Measurements from ENCODE around the gene PRMT7. TPM values are rescaled to one million over a fixed set of nuclear protein-coding genes. Genes with fewer than 3 reads are reported as not detected.

PRMT7 gene, protein sequence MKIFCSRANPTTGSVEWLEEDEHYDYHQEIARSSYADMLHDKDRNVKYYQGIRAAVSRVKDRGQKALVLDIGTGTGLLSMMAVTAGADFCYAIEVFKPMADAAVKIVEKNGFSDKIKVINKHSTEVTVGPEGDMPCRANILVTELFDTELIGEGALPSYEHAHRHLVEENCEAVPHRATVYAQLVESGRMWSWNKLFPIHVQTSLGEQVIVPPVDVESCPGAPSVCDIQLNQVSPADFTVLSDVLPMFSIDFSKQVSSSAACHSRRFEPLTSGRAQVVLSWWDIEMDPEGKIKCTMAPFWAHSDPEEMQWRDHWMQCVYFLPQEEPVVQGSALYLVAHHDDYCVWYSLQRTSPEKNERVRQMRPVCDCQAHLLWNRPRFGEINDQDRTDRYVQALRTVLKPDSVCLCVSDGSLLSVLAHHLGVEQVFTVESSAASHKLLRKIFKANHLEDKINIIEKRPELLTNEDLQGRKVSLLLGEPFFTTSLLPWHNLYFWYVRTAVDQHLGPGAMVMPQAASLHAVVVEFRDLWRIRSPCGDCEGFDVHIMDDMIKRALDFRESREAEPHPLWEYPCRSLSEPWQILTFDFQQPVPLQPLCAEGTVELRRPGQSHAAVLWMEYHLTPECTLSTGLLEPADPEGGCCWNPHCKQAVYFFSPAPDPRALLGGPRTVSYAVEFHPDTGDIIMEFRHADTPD
- total RNA-seq (2014; rRNA removed; shearing (Covaris generic)) = 40.2 and 44.6 TPM in 2 replicates

DNA sequence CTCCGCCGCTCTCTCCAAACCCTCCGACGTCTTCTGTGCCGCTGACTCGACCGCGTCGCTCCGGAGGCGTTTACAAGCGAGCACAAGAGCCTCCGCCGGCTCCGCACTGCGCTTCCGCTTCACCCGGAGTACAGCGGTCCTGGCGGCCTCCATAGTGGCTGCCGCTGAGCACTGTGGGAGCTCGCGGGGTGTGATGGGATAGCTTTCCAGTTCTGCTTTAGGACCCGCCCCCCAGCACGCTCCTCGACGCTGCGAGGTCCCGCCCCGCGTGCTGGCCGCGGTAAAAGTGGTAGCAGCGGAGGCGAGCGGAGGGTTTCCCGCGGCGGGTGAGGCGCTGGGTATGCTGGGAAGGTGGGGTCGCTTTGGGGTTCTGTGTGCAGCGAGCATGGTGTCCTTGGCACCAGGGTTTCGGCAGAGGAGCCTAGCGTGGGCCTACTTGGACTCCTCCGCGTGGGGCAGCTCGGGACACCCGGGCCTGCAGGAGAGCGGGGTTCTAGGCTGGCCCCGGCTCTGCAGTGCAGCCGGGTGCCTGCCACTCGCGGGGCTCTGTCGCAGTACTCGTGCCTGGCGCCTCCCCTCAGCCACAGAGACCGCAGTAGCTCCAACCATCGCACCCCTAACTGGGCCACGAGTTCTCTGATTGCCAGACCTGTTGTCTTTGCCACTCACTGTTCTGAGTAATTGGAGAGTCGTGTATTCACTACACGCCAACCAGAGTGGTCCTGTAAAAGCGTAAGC, at the start of gene PRMT7, which contains the start of gene SLC7A6OS:
Gene PRMT7 (plus strand): TSS at position 246 of the 738 bp plus-strand sequence. CDS start 4,961 bp downstream, outside the sequence.
Gene SLC7A6OS (minus strand): TSS at position 173 of the 738 bp plus-strand sequence. CDS start 20 bp downstream, at position 153.
- DNase-seq (ENCODE audit: low spot score) = peak; percentile 85

DNA sequence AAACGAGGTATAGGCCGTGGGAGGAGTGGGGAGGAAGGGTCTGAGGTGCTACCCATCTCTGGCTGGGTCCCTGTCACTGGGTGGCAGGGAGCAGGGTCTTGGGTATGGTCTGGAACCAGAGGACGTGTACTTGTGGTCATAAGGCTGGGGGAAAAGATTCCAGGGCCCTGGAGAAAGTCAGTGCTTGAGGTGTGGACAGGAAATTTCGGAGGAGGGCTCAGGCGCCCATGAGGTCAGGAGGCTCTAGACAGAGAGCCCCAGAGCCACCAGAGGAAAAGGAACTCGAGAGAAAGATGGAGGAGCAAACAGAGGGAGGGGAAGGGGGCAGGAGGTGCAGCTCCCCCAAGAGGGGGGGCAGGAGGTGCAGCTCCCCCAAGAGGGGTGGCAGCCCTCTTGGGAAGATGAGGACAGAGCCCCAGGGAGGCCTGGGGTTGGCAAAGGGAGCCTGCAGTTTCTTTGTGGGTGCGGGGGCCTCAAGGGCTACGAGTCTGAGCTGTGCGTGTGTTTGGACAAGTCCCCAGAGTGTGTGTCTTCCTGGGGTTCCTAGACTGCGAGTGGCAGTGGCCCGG, 47.2 kb upstream of the PRMT7 start:
- DNase-seq (ENCODE audit: low spot score) = no peak

DNA sequence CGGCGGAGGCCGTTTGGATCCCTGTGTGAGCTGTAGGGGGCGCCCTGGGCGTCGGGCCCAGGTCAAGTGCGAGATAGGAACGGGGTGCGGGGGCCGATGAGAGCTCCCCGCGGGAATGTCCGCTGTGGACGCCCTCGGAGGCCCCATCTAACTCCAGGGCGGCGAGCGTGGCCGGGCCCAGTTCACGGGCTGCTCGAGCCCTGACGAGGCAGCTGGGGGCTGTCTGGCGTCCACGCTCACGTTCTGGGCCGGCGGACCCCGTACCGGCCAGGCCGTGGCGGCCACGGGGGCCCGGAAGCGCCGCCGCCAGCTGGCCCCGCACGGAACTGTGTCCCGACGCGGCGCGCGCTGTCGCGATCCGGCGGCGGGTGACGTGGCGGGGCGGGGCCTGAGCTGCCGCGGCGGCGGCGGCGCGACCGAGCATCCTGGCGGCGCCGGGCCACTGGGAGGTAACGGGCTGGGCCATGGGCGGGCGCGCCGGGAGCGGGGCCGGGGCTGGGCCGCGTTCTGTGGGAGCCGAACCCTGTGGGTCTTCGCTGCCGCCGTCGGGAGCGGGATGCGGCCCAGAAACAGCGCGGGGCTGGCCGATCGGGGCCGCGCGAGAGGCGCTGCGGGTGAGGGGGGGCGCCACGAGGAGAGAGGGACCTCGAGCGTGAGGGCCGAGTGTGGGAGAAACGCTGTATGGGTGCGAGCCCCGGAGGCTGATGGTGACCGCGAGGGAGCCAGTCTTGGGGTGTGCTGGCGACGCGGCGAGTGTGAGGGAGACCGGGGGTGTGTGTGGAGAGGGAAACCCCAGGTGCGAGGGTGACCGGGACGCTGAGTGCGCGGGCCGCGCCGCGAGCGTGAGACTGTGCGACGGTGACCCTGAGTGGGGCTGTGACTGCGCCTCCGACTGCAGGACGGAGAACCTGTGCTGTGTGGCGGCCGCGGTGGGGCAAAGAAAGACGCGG, 46.4 kb upstream of the PRMT7 start, which contains the start of gene SLC7A6:
Gene SLC7A6 (plus strand): TSS at position 399 of the 950 bp plus-strand sequence. CDS start 10,201 bp downstream, outside the sequence.
- DNase-seq (ENCODE audit: low spot score) = peak; percentile 68

DNA sequence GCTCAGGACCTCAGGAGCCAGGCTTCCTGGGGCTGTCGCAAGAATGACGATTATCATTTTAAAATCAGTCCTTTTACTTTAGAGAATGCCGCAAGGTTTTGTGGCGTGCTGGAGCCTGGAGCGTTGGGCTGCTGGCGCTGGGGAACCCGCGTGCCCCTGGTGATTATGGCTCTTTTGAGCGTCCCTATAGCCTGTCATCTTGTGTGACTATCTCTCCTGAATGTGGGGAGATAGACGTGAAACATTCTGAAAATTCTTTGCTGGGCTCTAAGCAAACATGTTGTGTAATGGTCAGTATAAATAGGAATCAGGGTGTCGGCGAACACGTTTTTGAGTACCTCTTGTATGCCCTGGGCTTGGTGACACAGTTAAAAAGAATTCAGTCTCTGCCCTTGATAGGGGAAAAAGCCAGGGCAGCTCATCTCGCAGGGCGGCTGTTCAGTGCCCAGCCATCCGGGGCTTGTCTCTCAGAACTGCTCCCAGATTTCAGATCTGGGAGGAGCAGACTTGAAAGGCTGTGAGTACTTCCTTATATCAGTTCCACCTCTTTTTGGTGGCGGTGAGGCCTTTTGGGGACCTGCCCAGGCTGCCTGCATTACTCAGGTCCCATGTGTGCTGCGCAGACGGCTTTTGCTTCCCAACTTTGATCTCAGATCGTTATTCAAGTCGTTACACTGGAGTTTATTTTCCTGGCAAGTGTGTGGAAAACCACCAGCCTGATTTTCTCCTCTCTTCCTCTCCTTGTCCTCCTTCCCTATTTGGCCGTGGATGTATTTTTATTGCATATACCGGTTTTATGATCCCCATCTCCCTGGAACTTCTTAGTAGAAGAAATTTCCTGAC, 45.5 kb upstream of the PRMT7 start:
- DNase-seq (ENCODE audit: low spot score) = peak; percentile 80

DNA sequence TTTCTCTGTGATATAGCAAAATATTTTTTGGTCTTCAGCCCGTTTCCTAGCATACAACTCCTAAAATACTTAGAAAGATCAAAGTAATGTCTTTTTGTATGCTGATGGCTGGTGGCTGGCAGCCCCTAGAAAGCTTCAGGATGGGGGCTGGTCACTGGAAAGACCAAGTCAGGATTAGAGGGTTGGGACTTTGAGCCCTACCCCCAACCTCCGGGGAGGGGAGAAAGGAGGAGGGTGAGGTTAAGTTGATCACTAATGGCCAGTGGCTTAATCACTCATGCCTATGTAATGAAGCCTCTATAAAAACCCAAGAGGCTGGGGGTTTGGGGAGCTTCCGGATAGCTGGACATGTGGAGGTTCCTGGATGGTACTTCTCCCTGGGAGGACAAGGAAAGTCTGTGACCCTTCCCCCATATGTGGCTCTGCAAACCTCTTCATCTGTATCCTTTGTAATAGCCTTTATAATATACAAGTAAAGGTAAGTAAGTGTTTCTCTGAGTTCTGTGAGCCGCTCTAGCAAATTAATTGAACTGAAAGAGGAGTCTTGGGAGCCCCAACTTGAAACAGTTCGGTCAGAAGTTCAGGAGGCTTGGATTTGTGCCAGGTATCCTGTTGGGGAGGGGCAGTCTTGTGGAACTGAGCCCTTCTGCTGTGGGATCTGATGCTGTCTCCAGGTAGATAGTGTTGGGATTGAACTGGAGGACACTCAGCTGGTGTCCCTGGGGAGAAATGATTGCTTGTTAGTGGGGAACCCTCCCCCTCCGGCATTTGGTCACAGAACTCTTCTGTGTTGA, 43.0 kb upstream of the PRMT7 start:
- no peak for DNase-seq (ENCODE audit: low spot score)

DNA sequence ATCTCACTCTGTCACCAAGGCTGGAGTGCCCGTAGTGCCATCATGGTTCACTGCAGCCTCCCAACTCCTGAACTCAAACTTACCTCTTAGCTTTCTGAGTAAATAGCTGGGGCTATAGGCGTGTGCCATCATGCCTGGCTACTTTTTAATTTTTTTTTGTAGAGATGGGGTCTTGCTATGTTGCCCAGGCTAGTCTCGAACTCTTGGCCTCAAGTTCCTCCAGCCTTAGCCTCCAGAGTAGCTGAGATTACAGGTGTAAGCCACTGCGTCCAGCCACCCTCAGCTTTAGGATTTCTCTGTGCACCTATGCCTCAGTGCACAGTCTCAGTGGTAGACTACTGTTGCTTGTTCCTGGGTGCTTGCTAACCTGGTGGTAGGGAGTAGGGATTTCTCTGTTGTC, 41.0 kb upstream of the PRMT7 start:
- no peak for DNase-seq (ENCODE audit: low spot score)

DNA sequence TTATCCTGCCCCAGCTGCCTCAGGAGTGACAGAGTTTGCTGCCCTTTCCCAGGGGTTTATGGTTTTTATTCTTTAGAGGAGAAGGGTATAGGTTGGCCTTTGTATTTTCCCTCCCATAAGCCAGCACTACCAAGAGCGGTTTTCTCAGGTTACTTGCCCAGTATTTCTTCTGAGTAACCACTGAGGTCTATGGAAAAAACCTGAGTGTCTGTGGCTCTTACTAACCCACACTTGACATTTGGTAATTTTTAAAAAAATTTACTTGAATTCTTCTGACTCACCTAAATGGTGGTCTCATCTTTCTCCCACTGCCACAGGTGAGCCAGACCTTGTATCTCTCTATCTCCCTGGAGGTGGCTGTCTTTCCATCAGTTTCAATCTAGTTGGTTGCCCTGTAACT, 40.5 kb upstream of the PRMT7 start:
- no peak for DNase-seq (ENCODE audit: low spot score)

DNA sequence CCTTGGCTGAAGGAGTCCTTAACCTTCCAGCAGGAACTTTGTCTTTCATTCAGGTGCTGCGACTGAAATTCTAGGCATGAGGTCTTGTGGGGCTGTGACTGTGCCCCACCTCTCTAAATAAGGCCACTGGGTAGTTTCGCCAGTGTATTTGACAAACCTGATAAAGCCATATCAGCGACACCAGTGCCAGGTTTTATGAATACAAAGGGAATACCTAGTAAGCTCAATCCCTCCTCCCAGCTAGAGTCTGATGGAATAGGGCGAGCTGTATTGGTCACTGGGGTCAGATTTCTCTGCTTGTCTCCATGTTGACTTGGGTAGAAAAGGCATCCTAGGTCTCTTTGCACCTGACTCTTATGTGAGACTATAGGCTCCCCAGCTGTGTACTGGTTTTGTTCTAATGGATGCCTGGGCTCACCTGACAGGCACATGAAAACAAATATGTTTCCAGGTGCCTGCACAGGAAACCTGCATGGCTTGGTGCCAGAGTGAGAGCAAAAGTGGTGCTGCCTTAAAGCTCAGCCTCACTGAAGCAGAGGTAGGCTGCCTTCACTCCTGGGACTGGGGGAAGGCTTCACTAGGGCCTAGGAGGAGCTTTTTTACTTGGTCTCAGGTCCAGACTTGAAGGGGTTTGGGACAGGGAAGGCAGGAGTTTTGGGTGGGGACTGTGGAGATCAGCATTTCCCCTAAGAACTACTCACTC, 38.2 kb upstream of the PRMT7 start:
- DNase-seq (ENCODE audit: low spot score) = no peak

DNA sequence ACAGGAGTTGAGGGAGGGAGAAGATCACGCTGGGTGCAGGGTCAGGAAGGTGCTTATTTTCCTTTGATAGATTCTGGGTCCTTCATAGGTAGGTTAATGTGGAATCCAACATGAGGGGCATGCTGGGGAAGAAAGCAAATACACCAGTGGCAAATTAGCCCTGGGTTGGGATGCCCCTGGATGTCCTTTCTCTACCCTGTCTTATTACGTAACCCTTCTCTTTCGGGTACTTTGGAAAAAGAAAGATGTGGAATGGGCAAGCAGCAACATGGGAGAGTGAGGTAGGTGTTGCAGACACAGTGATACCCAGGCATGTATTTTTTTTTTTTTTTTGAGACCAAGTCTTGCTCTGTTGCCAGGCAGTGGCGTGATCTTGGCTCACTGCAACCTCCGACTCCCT, 37.4 kb upstream of the PRMT7 start:
- DNase-seq (ENCODE audit: low spot score) = no peak

DNA sequence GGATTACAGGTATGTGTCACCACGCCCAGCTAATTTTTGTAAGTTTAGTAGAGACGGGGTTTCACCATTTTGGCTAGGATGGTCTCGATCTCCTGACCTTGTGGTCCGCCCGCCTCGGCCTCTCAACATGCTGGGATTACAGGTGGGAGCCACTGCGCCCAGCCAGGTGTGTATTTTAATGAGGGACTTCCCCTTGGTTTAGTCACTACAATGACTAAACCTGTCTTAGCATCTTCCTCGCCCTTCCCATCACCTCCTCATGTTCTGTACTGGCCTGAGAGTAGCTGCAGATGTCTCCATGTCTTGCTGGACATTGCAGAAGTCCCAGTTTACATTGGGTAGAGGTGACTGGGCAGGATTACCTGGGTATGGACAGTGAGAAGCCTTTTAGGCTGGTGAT, 36.9 kb upstream of the PRMT7 start:
- DNase-seq (ENCODE audit: low spot score) = no peak

DNA sequence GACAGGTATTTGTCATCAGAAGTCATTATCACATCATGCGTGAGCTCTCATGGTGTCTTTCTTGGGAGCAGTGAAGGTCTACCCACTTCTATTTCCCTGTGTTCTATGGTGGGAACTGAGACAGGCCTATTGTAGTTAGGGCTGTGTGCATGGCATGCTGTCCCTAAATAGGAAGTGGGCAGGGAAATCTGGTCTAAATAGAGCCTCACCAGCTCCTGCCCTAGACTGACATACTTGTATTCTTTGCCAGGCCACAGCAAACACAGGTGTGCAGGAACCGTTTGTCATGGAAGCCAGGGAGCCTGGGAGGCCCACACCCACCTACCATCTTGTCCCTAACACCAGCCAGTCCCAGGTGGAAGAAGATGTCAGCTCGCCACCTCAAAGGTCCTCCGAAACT, 36.4 kb upstream of the PRMT7 start:
- DNase-seq (ENCODE audit: low spot score) = no peak

DNA sequence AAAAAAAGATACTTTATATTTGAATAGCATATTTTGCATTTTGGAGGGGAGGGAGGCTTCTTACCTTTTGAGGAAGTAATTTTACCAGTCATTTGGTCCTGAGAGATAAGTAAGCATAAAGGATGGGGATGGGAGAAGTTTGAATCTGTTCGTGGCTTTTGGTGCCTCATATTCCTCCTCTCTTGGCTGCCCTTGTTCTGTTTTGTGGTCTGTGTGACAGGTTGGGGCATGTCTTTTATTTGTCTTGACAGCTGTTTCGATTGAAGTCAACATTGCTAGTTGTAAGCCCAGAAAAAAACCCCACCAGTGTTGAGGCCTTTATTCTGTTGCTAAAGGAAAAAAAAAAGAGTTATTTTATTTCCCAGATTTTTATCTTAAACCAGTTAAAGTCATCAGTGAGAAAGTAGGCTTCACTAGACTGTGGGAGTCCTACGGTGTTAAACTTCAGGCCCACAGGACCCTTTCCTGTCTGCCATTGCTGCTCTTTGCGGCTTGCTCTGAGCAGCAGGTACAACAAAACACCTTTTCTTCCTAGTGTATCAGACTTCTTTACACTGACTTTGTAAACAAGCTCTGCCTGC, 35.1 kb upstream of the PRMT7 start:
- no peak for DNase-seq (ENCODE audit: low spot score)

DNA sequence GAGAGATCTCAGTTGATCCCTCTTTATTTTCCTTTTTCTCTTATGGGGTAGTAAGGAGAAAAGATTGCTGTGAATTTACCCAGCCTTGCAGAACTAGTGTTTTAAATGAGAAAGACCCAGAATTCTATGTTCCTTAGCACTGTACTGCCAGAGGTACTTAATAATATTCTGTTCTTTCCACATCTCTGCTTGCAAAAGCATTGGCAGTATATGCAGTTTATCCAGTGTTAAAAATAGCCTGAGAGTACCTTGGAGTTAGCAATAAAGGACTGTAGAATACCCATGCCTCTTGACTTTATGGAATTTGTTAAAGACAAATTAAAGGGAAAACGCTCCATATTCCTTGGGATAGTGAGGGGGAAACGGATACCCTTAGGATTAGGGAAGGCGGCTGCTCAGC, 34.6 kb upstream of the PRMT7 start:
- no peak for DNase-seq (ENCODE audit: low spot score)

DNA sequence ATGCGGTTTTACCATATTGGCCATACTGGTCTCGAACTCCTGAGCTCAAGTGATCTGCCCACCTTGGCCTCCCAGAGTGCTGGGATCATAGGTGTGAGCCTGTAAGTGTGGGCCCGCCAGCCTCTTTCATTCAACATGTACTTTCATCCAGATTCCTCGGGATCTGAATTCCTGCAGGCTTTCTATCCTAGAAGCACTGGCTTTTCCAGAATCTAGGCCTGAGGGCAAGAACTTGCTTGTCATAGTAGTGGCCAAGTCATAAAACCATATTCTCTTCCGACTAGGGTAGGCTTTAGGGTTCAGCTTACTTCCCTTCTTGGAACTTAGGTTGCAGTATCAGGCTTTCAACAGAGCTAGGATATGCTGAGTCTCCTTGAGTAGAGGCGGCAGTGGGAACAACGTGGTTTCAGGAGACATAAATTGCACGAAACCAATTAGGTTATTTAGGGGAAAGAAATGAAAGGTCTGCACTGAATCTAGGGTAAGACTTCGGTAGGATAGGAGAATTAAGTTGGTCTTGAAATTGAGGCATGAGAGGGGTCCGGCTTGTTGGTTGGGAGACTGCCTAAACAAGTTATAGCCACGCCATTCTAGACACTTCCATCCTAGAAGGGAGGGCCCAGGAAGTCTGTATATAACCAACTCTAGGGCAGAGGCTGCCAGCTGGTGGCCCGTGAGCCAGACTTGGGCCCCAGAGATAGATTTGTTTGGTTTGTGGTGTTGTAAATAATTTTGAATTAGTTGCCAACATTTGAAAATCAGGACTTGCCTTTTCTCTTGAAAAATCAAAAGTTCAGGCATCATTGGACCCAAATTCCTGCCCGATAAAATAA, 30.9 kb upstream of the PRMT7 start:
- DNase-seq (ENCODE audit: low spot score) = no peak

DNA sequence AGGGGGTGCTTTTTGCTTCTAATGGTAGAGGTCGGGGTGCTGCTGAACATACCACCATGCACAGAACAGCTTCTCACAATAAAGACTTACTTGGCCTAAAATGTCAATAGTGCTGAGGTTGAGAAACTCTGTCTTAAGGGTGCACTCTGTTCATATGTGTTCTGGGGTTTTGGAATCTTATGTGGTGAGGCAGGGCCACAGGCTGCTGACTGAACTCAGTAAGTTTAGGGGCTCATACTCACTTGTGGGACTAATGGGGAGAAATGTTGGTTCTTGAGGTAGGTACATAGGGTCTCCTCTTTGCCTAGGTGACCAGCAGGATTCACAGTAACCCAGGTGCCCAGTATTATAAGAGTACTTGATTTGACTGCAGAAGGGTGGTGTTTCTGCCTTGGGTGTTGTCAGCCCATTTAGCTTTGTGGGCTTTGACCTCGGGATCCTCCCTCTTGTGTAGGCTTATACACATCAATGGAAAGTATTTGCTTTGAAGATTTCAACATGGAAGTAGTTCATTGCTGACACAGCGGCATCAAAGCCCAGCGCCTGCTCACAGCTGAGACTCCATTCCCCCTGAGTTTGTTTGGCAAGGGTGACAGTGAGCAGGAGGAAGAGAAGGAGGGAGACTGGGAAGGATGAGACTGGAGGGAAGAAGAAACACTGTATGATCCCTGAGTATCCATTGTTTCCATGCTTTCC, 29.3 kb upstream of the PRMT7 start:
- DNase-seq (ENCODE audit: low spot score) = no peak

DNA sequence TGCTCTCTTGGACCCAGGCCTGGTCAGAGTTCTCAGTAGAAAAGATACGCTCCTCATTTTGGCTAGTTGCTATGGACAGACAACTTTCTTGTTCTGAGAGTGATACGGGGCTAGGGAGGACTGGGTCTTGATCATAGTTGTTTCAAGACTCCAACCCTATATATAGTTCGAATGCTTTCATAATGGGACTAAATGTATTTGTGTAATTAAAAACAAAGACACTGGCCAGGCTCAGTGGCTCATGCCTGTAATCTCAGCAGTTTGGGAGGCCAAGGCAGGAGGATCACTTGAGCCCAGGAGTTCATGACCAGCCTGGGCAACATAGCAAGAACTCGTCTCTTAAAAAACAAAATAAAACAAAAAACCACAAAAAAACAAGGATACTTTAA, 28.8 kb upstream of the PRMT7 start:
- no peak for DNase-seq (ENCODE audit: low spot score)

Measured in A172 (cell line).